GM12875 (cell line): ENCODE measurements around the gene ARG1.
A peak's percentile ranks its signal among the peaks of the same experiment; 100 is the strongest.

Experiments used
- H3K4me3 ChIP-seq: one replicate; pipeline ENCODE4 v1.5.1; 2011; ENCODE audit warnings: low read depth, low read length, control low read depth
- TF ChIP-seq, protein P1 (sequence below): IDR thresholded peaks from 2 replicates; pipeline ENCODE4 v1.5.1; 2011; ENCODE audit warnings: low read depth, mild to moderate bottlenecking, control low read depth, inconsistent platforms, low read length, moderate library complexity, borderline replicate concordance; ENCODE audit not compliant: insufficient read depth

ARG1 gene

DNA sequence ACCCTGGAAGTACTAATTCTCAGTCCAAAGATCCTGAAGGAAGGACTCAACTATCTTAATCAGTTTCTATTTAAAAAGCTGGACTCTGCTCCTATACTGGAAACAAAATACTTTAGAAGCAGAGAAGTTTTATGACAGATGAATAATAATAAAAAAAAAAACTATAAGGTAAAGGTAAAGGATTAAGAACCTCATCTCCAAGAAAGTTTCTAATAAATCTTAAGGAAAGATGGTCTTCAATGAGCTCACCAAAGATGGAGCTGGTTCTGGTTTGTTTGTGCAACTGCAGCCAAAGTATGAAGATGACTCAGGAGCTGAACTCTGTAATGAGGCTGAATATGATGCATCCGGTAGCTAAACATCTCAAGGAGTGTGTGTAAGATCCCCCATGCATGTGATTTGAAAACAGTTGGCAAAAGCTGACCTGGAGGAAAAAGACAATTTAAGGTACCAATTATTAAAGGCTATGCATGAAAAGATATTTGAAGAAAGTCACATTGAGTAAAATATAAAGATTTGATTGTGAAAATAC is 29.8 kb downstream of the ARG1 start:
- H3K4me3 ChIP-seq, result no peak overlapping the region
- TF ChIP-seq, protein P1, sequence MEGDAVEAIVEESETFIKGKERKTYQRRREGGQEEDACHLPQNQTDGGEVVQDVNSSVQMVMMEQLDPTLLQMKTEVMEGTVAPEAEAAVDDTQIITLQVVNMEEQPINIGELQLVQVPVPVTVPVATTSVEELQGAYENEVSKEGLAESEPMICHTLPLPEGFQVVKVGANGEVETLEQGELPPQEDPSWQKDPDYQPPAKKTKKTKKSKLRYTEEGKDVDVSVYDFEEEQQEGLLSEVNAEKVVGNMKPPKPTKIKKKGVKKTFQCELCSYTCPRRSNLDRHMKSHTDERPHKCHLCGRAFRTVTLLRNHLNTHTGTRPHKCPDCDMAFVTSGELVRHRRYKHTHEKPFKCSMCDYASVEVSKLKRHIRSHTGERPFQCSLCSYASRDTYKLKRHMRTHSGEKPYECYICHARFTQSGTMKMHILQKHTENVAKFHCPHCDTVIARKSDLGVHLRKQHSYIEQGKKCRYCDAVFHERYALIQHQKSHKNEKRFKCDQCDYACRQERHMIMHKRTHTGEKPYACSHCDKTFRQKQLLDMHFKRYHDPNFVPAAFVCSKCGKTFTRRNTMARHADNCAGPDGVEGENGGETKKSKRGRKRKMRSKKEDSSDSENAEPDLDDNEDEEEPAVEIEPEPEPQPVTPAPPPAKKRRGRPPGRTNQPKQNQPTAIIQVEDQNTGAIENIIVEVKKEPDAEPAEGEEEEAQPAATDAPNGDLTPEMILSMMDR, result no peak

DNA sequence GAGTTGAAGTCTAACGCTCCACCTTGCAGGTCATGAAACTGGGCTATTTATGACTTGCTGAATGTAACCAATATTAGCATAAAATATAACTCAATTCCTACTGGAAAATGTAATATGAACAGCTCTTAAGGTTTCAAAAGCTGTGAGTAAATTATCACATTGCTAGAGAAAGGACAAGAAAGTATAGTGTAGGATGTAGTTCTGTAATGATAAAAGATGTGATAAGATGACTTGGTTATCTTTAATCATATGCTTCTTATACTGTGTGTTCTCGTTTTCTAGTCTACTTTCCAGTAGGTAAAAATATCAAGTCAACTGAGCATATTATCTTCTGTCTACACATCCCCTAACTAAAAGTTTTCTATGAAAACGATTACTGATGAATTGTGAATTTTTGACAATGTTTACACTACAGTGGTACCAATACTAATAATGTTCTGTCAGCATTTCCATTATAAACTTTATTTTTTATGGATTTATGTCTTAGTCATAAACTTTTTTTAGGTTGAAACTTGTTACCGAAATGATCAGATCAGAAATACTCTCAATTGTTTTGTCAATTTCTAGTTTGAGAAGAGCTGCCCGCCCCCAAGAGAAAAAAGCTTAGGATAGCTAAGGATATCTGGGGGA is 40.4 kb downstream of the ARG1 start:
- no peak overlapping the region for H3K4me3 ChIP-seq
- TF ChIP-seq, protein P1, result no peak

DNA sequence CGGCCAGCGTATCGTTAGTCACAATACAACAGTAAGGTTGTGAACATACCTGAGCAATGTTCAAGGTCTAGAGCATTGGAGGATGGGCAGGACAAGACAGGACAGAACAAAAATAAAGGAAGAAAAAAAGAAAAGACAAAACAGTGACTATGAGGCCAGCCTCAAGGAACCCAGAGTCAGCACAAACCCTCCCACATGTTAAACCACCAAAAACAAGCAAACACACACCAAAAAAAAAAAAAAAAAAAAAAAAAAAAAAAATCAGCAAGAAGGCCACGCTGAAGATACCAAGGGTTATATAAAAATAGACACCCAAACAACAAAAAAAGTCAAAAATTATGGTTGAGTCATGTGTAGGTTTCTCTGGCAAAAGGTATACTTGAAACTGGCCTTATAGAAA is 42.2 kb downstream of the ARG1 start:
- no peak overlapping the region for H3K4me3 ChIP-seq
- TF ChIP-seq, protein P1, result no peak

DNA sequence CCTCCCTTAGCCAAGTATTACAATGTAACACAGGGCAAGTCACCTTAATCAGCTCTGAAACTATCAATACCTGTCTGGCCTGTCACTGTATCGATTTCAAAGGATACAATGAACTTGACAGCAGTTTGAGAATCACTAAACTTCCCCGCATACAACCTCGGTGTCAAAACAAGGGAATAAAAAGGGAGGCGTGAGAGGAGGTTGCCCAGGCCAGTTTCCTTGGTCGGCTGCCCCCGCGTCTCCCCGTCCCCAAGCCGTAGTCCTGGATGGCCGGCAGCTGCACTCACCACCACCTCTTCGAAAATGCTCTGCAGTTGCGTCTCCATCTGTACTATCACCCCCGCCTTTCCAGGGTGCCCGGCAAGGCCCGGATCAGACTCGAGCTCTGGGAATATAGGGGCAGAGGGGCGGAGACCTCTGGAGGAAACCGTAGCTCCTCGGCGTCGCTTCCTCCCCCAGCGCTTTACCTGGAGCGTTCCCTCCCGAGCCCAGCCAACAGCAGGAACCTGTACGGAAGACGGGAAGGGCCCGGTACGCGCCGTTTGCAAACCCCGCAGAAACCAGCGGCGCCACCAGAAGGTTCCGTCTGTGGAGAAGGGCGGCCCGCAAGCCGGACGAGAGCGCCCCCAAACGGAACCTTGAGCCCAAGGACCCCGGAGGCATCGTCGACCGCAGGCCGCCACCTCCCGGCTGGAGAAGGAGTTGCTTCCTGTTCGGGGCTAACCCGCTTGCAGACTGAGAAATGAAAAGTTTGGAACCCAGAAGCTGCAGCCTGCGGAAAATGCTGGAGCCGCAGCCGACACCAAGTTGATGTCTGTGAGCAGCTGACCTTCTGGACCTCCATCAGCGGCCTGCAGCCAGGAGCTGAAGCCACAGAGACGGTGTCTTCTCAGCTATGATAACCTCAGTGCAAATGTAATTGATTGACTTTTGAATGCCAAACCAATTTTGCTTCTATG is 55.0 kb downstream of the ARG1 start, which contains the start of gene MED23:
Gene MED23, minus strand, starts transcription at position 519 of the 959 bp plus-strand sequence. Its CDS starts 193 bp downstream, at position 326.
- TF ChIP-seq, protein P1, result peak; percentile 99
- peak within 1 kb of the TSS; percentile 60 for H3K4me3 ChIP-seq

DNA sequence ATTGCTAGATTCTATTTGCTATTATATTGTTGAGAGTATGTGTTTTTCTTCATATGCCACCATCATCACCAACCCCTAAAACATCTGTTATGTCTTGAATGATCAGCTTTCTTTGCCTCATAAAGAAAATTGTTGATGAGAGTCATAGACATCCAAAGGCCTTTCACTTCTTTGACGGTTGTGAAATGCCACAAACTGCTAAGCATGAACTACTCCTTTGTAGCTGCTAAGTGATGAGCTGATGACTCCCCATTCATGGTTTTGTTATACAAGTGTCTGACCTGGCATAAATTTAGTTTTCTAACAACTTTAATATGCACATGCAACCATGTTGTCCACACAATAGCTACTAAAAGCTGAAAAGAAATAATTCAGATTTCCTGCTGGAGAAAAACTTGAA is 55.7 kb downstream of the ARG1 start:
- H3K4me3 ChIP-seq, result no peak overlapping the region
- TF ChIP-seq, protein P1, result no peak

DNA sequence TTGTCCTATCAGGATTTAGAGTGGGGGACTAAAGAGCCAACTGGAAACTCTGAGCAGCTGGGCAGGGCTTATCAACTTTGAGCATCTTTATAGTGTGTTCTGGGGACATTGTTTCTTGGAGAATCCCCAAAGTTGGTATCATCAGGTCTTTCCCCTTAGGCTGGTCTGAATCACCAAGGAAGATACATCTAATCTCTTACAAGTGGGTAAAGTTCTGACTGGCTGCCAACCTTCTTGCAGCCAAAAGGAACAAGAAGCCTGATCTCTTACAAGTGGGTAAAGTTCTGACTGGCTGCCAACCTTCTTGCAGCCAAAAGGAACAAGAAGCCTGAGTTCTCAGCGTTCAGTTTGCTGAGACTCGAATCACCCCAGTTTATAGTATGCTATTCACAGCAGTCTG is 56.6 kb downstream of the ARG1 start:
- H3K4me3 ChIP-seq, result no peak overlapping the region
- TF ChIP-seq, protein P1, result no peak
